Heart left ventricle (tissue), 16 donors: ENCODE data around the gene PER2. TPM values are rescaled to one million over a fixed set of nuclear protein-coding genes. Genes with fewer than 3 reads are reported as not detected.
"Not testable (repeated sequence)": the region's sequence is repeated elsewhere in the genome, so short reads cannot be mapped to it uniquely, and the experiment has no call there.

Experiments used
- ATAC-seq, 4 donors: fragments of 200-7000 bp; cut with Tn5 transposase; one replicate each; pipeline ENCODE4 v1.9.1; 2020 to 2022; ENCODE audit warnings: moderate library complexity in 4 of 4, mild to moderate bottlenecking in 3 of 4, moderate number of reproducible peaks in 1 of 4
- DNase-seq, 5 donors: peaks; one replicate each; pipeline ENCODE4 v3.0.0-alpha.2; 2020
- H3K27ac ChIP-seq, 12 donors: fragments of 200-600 bp; sonication (generic) in 4 of 12; one replicate each; pipeline versions ENCODE4 v1.5.0 to v1.8.0; 2016 to 2022; ENCODE audit warnings: mild to moderate bottlenecking in 2 of 12
- H3K27me3 ChIP-seq, 9 donors: fragments of 200-600 bp; sonication (generic) in 2 of 9; one replicate each; pipeline versions ENCODE4 v1.5.1 to v1.8.0; 2016 to 2022; ENCODE audit warnings: mild to moderate bottlenecking in 3 of 9
- H3K36me3 ChIP-seq, 9 donors: fragments of 200-600 bp; sonication (generic) in 2 of 9; one replicate each; pipeline versions ENCODE4 v1.5.0 to v1.8.0; 2018 to 2022; ENCODE audit warnings: mild to moderate bottlenecking in 2 of 9
- H3K4me1 ChIP-seq, 12 donors: fragments of 200-600 bp; sonication (generic) in 4 of 12; one replicate each; pipeline versions ENCODE4 v1.5.0 to v1.8.0; 2016 to 2022; ENCODE audit warnings: mild to moderate bottlenecking in 3 of 12
- H3K4me3 ChIP-seq, 12 donors: fragments of 200-600 bp; sonication (generic) in 4 of 12; one replicate each; pipeline versions ENCODE4 v1.5.0 to v1.8.0; 2017 to 2022; ENCODE audit warnings: mild to moderate bottlenecking in 9 of 12, moderate library complexity in 4 of 12
- H3K9me3 ChIP-seq, 12 donors: fragments of 200-600 bp; sonication (generic) in 4 of 12; one replicate each; pipeline versions ENCODE4 v1.5.0 to v1.8.0; 2016 to 2022; ENCODE audit warnings: mild to moderate bottlenecking in 1 of 12
- CTCF ChIP-seq, 12 donors: fragments of 200-600 bp; sonication (generic) in 4 of 12; IDR thresholded peaks; one replicate each; pipeline versions ENCODE4 v1.5.0 to v1.8.0; 2018 to 2022; ENCODE audit warnings: antibody characterized with exemption in 12 of 12, mild to moderate bottlenecking in 5 of 12
- POLR2A ChIP-seq, 2 donors: fragments of 450-650 bp; IDR thresholded peaks; one replicate each; pipeline ENCODE4 v1.6.1; 2017; ENCODE audit warnings: antibody characterized with exemption in 2 of 2, mild to moderate bottlenecking in 2 of 2, moderate library complexity in 2 of 2
- WGBS, 4 donors: extraction: QIAGEN DNeasy Blood & Tissue Kit in 2 of 4; methylation state at CpG; one replicate each; pipeline versions ENCODE4 v1.1.5 to v1.1.7; 2013 to 2018; 5-methylcytosine and 5-hydroxymethylcytosine counted together
- intact Hi-C, 10 donors: fragments of 100-400 bp; cut with DNase I; formaldehyde crosslinking; loops; one replicate each; pipeline versions ENCODE4 v1.11.1 to v1.14.2; 2022
- polyA plus RNA-seq, 2 donors: library from polyadenylated mRNA; stranded (reverse); fragments of 200-250 nt; gene quantifications; one replicate each; pipeline ENCODE4 v1.2.3, GENCODE V29; 2013
- total RNA-seq, 9 donors: library from RNA; depleted of rRNA in 2 of 9; stranded (reverse); fragments of >200 nt in 2 of 9; fragmentation: NEBNext Ultra II Directional in 3 of 9; extraction: Animal tissue kit (Norgen Biotek cat#: 25700) in 3 of 9; gene quantifications; one replicate each; pipeline versions ENCODE4 v1.1.0 to v1.2.4, GENCODE V29; 2016 to 2023
- donor health status: ischemic (EF 13 %, LVEDD 7.1; RV severe dilation, severe dysfunction).
- donor health status: healthy with polysubstance abuse.
- donor health status: DM: no; HTN: yes; CAD: no.
- donor health status: DM: no; HTN: no; CAD: no.
- donor health status: ischemic (EF 25% LVEDD 6.9; RV normal size, moderate dysfunction).
- donor health status: ischemic (EF 25% LVEDD 5.7; RV mildly dilated, moderate dysfunction).
- donor health status: healthy.
- donor health status: DM: yes; HTN: yes; CAD: no.
- donor health status: ischemic (EF 35%, LVEDD 5.7; RV mildly dilated, moderate dysfunction).
- donor health status: nonischemic (EF 11% LVEDD 7.7; RV severe dilation, severe dysfunction).
- donor health status: DM: yes; HTN: yes; CAD: no.
- donor health status: PGD.
- donor health status: ischemic (EF 29% LVEDD 5.4; RV normal size, mild dysfunction).
- donor health status: nonischemic (EF 23%, LVEDD 6.1; RV moderate dilation, normal function).

PER2 gene
- total and polyA plus RNA-seq, 11 donors = 1.6 to 17.1 (median 4.2) TPM

GRCh38 chr2:238336151-238336550 lies 47.7 kb upstream of the PER2 start:
- Histone ChIP-seq H3K9me3 (no peaks in the 10 kb centered on the region), H3K36me3 (peaks cover 0 to 43% (median 29%) of the 10 kb centered on the region in 9 donors), H3K4me1 (peaks cover 0 to 13% (median 0%) of the 10 kb centered on the region in 12 donors), H3K27me3 (no peaks in the 10 kb centered on the region), H3K27ac (no peak overlapping the region), H3K4me3 (no peak overlapping the region)
- TF ChIP-seq POLR2A (IDR thresholded peaks at IDR 0.05) (no peak), CTCF (IDR thresholded peaks at IDR 0.05) (no peak)
- intact Hi-C loops = no loop called here
- ATAC-seq = peak; percentile 82 to 93 (median 88)
- peak in 4 of 5 donors; percentile 61 to 87 (median 68) for DNase-seq
- 42 to 78% (median 60%) methylated on average over 2 of the region's 2 CpGs for WGBS, 4 donors

- intact Hi-C loops, H3K4me3 ChIP-seq, H3K9me3 ChIP-seq, DNase-seq, H3K27me3 ChIP-seq, ATAC-seq, H3K27ac ChIP-seq: not testable (repeated sequence)
- Histone ChIP-seq H3K36me3 (peaks cover 0 to 46% (median 30%) of the 10 kb centered on the region in 9 donors), H3K4me1 (peaks cover 0 to 13% (median 0%) of the 10 kb centered on the region in 12 donors)
- 95 to 98% (median 97%) methylated on average over 8 of the region's 8 CpGs for WGBS, 4 donors
These were observed 47.2 kb upstream of the PER2 start for GRCh38 chr2:238335591-238335990.

- ATAC-seq (no peak), DNase-seq (no peak)
- H3K4me3 ChIP-seq = no peak overlapping the region
- 82 to 90% (median 86%) methylated on average over 6 of the region's 6 CpGs for WGBS, 4 donors
- TF ChIP-seq POLR2A (IDR thresholded peaks at IDR 0.05) = no peak
- TF ChIP-seq CTCF (IDR thresholded peaks at IDR 0.05) = no peak
- peaks cover 0 to 13% (median 0%) of the 10 kb centered on the region in 12 donors for H3K4me1 ChIP-seq
- intact Hi-C loops = no loop called here
- no peaks in the 10 kb centered on the region for H3K27me3 ChIP-seq
- no peak overlapping the region for H3K27ac ChIP-seq
- H3K36me3 ChIP-seq = peaks cover 0 to 53% (median 37%) of the 10 kb centered on the region in 9 donors
- H3K9me3 ChIP-seq = no peaks in the 10 kb centered on the region
These were observed 46.5 kb upstream of the PER2 start for GRCh38 chr2:238334885-238335284.

- ATAC-seq (no peak), DNase-seq (no peak)
- H3K27me3 ChIP-seq = no peaks in the 10 kb centered on the region
- intact Hi-C loops = no loop called here
- H3K4me1 ChIP-seq = peaks cover 0 to 13% (median 0%) of the 10 kb centered on the region in 12 donors
- no peak for TF ChIP-seq CTCF (IDR thresholded peaks at IDR 0.05)
- TF ChIP-seq POLR2A (IDR thresholded peaks at IDR 0.05) = no peak
- WGBS, 4 donors = 86 to 91% (median 91%) methylated on average over 5 of the region's 5 CpGs
- H3K27ac ChIP-seq = no peak overlapping the region
- peaks cover 0 to 74% (median 47%) of the 10 kb centered on the region in 9 donors for H3K36me3 ChIP-seq
- H3K4me3 ChIP-seq = no peak overlapping the region
- peaks cover 0 to 4% (median 0%) of the 10 kb centered on the region in 12 donors for H3K9me3 ChIP-seq
These were observed 43.5 kb upstream of the PER2 start for GRCh38 chr2:238331916-238332315.

GRCh38 chr2:238330391-238330790 lies 42.0 kb upstream of the PER2 start:
- Histone ChIP-seq H3K9me3 (peaks cover 0 to 4% (median 0%) of the 10 kb centered on the region in 12 donors), H3K27me3 (no peaks in the 10 kb centered on the region), H3K4me3 (no peak overlapping the region), H3K36me3 (peaks cover 0 to 71% (median 56%) of the 10 kb centered on the region in 9 donors), H3K4me1 (no peaks in the 10 kb centered on the region), H3K27ac (no peak overlapping the region)
- intact Hi-C loops = no loop called here
- TF ChIP-seq POLR2A (IDR thresholded peaks at IDR 0.05) = no peak
- TF ChIP-seq CTCF (IDR thresholded peaks at IDR 0.05) = no peak
- DNase-seq (no peak), ATAC-seq (no peak)
- WGBS, 4 donors = 92 to 95% (median 92%) methylated on average over 5 to 9 of the region's 9 CpGs
